Renal pelvis (tissue), 4 donors: ENCODE measurements around the gene ZMIZ1. TPM values are rescaled to one million over a fixed set of nuclear protein-coding genes. Genes with fewer than 3 reads are reported as not detected.
A peak's percentile ranks its signal among the peaks of the same experiment; 100 is the strongest.

ENCODE experiments used
- DNase-seq: peaks from one replicate; pipeline ENCODE4 v3.0.0-alpha.2; 2013
- polyA plus RNA-seq, 3 donors: library from polyadenylated mRNA; unstranded; fragments of 120-200 nt; gene quantifications; one replicate each; pipeline ENCODE4 v1.2.1, GENCODE V29; 2013; ENCODE audit not compliant: insufficient read length in 3 of 3

The ZMIZ1 gene
- polyA plus RNA-seq, 3 donors: 64.2 to 83.6 (median 78.7) TPM

DNA sequence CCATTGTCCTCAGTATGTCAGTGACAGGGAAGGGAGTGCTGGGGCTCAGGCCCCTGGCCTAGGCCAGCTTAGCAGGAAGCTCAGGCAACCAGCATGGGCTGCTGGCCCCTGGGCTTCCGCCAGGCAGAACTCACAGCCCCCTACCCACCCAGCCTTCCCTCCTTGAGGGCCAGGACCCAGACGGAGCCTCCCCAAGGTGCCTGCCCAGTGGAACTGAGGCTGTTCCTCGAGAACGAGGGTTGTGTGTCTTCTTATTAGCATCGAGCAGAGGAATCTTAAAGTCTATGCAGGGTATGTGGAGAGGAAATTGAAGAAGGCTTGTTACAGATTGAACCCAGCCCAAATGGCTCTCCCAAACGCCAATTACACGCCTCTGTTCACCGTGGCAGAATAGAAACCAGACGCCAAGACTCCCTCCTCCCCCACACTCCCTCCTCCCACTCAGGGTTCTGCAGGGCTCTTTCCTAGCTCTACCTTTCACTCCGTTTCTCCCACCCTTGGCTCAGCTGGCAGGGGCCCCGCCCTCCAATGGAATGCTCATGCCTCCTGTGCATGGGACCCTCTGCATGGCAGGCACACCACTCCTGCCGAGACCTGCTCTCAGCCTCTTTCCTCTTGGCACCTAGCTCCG lies 134.4 kb downstream of the ZMIZ1 start:
- DNase-seq: peak; percentile 78

DNA sequence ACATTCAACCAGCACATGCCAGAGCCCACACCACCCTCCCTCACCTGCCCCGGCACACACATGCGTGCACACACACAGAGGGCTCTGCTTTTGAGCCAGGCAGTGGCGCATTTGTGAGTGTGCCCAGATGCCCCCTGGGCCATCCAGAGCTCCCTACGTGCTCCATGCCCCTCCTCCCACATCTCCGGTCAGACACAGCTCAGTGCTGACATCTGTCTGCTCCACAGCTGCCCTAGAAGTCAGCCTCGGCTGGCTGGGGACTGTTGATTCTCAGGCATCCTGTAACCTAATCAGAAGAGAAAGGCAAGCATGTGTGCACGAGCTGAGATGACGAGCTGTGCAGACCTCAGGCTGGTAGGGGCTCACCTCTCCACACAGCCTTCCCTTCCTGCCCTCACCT lies 135.1 kb downstream of the ZMIZ1 start:
- peak; percentile 84 for DNase-seq

DNA sequence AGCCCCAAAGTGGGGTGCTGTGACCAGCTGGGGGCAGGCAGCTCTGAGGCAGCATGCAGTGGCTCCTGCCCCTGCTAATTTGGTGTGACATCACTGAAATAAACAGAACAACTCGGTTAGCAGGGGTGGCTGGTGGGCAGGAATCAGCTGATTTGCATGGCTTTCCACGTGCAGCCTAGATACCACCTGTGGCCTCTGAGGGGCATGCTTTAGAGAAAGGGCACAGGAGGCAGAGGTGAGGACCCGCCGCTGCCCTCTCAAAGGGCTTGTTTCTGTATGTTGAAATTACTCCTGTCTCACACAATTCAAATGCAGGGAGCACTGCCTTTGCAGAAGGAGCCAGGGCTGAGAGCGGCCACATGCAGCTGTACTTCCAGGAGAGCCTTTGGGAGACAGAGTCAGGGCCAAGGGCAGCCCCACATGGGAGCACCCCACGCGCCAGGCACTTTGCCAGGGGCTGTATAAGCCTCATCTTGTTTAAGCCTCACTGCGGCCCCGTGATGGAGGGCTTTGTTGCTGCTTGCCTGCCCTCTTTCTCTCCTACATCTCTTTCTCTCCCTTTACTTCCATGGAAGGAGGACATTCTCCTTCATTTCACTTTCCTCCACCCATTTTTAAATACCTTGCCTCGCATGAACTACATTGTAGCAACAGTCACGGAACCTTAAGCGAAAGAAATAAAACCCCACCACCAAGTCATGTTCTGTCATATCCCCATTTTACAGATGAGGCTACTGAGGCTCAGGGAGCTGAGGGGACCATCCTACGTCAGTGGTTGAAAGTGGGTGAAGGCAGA lies 137.7 kb downstream of the ZMIZ1 start:
- no peak for DNase-seq

DNA sequence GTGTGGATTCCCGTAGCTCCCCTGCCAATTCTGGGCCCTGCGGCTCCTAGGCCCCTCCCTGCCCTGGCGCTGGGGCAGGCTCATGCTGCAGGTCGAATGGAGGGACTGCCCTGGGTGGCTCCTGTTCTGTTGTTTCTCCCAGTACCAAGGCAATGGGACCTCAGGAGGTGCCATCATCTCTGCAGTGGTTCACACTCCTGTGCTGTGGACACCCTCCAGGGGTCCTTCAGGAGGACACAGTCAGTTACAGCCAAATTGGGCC lies 138.3 kb downstream of the ZMIZ1 start:
- no peak for DNase-seq

DNA sequence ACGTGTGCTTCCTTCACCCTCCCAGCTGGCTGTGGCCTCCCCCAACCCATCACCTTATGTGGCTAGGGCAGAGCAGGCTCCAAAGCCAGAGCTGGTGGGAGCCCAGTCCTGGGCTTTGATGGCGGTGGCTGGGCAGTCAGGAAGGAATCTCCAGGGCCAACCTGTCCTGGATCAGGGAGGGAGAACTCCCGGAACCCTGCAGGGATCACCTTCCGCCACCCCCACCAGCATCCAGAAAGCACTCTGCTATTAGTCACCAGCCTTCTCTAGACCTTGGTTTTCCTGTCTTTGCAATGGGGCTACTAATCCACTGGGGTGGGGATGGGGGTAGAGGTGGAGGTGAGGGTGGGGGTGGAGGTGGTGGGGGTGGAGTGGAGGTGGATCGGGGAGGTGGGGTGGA lies 139.0 kb downstream of the ZMIZ1 start:
- DNase-seq: no peak

DNA sequence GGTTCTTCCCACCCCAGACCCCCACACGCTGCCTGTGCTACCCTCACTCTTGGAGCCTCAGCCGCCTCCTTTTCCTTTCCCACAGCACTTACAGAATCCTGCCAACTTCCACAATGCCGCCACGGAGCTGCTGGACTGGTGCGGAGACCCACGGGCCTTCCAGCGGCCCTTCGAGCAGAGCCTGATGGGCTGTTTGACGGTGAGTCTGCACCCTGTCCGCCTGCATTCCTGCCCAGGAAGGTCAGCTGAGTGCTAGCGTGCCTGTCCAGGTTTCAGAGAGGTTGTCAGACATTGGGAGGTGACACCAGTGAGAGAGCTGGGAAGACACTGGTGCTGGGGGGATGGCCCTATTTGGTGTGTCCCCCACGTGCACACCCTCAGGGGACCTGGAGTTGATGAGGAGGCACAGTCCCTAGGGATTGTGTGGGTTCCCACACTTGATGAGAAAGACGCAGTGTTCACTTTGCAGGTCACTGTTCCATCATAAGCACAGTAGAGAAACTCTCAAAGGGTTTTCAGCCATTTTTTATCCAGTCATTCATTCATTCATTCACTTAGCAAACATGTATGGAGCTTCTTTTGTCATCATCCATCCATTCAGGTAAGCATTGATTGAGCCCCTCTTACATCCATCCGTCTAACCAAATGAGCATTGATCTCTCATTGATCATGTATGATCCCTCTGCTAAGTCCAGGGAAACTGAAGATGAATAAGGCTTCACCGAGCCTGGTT lies 139.7 kb downstream of the ZMIZ1 start:
- no peak for DNase-seq

DNA sequence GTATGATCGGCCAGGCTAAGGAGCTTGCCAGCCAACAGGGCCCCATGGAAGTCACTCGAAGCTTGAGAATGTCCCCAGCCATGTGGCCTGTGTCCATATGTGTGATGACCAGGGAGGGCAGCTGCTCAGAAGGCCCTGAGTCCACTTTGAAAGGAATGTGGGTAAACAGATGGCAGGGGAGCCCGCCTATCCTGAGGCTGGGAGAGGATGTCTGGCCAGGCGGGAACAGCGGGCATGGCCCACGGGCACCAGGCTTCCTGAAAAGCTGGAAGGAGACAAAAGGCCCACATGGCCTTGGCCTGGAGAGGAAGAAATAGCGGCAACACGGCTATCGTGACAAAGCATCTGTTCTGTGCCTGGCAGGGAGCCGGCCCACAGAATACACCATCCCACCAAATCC lies 140.6 kb downstream of the ZMIZ1 start:
- no peak for DNase-seq

DNA sequence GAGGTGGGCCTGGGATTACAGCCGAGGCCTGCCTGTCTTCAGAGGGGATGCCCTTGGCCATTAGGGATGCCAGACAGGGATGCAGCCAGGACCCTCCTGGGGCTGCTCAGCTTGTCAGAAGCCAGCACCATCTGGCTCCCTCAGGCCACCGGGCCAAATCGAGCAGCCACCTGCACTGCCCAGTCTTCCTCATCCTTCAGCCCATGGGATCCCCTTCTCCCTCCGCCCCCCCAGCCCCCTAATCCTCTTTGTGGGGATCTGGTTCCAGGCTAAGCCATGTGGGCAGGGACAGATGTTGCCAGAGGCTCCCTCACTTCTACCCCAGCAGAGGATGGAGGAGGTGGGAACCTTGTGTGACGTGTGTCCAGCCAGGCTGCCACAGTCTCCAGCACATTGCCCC lies 141.1 kb downstream of the ZMIZ1 start:
- no peak for DNase-seq

DNA sequence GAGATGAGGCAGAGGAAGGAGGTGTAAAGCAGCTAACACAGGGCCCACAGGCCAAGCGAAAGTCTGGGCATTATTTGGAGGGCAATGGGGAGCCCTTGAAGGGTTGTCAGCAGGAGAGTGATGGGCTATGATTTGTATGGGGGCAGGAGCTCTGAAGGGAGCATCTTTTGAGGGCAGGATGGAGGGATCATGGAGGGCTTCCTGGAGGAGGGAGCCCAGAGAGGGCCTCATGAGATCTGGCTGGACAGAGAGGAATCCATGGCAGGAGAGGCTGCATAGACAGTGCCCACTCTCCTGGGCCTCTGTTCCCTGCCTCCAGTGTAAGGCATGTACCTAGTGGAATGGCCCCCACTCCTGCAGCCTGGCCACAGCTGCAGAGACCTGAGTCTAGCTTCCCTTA lies 141.9 kb downstream of the ZMIZ1 start:
- DNase-seq: no peak

DNA sequence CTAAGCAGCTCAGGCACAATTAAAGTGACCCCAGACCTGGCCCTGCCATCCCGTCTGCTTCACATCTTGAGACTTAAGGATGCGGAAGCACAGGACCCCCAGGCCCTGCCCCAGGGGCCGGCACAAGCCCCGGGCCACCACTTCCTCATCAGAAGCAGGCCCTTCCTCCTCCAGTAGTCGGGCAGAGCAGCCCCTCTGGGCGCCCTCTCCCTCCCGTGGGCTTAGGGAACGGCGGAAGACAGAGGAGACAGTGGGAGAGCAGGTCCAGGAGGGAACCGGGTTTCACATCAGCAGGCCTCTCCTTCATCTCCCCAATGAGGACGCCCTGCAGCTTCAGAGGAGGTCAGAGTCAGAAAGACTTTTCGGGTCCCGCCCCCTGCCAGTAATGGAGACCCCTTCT lies 142.8 kb downstream of the ZMIZ1 start:
- no peak for DNase-seq

DNA sequence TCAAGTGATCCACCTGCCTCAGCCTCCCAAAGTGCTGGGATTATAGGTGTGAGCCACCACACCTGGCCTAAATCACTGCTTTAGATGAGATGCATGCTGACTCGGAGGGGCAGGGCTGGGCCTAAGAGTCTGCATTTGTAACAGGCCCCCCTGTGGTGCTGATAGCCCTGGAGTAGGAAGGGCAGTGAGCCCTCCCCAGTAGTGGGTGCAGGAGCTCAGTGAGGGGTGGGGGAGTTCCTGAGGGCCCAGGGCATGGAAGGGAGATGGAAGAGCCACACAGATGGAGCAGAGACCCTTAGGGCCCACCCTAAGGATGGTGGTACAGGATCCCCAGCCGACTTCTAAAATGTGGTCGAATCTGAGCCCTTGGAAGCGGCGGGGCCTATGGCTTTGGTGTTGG lies 146.8 kb downstream of the ZMIZ1 start:
- DNase-seq: no peak

DNA sequence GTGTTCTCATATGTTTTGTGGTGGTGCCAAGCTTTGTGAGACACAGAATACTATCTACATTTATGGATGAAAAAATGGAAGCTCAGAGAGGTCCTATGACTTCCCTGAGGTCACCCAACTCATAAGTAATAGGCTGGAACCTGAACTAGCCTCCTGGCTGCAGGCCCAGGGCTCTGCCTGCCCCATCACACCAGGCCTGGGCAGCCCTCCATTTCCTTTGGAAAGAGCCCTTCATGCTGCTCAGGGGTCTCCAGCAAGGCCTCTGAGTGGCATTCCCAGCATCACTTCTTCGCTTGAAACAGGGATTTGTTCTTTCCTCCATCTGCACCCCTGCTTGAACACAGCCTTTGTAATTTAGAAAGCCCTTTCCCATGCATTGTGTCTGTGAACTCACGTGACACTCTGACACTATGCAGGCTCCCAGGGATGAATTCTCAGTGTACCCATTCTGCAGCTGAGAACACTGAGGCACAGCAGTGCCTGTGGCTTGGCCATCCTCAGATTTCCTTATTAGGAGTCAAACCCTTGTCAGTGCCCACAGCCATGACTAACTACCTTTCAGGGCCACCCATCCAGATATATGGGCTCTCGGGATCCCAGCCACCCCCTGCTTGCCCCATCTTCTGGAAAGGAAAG lies 150.7 kb downstream of the ZMIZ1 start:
- no peak for DNase-seq

DNA sequence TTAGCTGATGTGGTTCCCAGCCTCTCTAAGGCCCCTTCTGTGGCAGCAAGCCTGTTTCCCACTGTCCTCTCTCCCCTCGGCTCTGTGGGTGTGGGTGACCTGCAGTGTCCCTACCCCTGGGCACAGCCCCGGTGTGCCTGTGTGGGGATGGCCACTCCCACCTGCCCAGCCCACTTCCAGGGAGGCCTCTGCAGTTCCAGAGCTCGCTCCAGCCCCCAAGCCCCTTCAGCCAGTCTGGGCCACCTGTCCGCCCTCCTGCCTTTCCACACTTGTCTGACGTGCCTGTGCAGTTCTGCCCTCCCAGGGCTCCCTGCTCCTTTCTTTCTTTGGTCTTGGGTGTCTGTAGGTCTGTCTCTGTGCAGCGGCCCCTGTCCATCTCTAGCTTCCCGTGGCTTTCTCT lies 151.5 kb downstream of the ZMIZ1 start:
- no peak for DNase-seq

DNA sequence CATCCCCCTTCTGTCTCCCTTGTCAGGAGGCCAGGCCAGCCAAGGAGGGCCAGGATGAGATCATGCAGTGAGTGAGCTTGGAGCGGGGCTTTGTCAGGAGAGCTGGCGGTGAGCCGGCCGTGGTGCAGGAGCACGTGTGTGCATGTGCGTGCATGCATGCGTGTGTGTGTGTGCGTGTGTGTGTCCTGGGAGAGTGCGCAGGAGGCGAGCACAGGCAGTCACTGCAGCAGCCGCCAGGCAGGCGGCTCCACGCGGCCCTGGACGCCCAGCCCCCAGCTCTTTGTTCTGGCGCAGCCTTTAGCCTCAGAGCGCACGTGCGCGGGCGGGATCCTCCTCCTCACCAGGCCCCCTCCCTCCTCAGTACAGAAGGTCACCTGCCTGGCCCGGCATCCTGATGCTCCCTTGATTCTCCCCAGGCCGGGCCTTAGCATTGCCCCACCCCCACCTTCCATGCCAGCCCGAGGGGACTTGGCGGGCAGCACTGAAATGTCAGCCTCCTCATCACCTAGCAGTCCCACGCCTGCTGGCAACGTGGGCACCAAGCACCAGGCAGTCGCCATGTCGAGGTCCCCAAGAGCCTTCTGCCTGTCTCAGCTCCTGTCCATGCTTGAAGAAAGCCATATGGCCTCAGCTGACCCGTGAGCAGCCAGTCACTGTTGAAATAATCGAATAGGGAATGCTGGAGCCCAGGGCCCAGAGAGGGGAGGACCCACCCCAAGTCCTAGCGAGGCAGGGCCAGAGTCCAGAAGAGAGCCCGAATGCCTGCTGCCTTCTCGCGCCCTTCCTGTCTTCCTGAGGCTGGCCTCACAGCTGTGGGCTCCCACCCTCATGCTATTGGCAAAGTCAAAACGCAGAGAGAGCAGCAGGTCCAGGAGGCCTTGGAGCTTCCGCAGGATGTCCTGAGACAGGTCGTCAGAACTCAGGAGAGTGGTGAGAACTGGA lies 152.6 kb downstream of the ZMIZ1 start:
- peak; percentile 84 for DNase-seq

DNA sequence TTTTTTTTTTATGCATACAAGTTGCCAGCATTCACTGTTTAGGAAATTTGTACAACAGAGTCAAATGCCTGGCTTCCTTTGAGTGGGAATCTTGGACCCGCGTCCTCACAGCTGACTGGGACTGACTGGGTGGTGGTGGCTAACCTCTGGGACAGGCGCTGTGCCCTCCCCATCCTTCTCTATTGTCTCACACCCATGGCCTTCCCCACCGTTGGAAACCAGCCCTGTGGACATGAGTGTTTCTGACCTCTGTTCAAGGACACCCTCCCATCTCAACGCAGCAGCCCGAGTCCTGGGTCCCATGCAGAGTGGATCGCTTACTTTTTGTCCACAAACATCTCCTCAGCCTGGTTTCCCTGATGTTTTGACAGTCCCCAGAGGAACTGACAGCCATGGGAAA lies 153.4 kb downstream of the ZMIZ1 start:
- no peak for DNase-seq

DNA sequence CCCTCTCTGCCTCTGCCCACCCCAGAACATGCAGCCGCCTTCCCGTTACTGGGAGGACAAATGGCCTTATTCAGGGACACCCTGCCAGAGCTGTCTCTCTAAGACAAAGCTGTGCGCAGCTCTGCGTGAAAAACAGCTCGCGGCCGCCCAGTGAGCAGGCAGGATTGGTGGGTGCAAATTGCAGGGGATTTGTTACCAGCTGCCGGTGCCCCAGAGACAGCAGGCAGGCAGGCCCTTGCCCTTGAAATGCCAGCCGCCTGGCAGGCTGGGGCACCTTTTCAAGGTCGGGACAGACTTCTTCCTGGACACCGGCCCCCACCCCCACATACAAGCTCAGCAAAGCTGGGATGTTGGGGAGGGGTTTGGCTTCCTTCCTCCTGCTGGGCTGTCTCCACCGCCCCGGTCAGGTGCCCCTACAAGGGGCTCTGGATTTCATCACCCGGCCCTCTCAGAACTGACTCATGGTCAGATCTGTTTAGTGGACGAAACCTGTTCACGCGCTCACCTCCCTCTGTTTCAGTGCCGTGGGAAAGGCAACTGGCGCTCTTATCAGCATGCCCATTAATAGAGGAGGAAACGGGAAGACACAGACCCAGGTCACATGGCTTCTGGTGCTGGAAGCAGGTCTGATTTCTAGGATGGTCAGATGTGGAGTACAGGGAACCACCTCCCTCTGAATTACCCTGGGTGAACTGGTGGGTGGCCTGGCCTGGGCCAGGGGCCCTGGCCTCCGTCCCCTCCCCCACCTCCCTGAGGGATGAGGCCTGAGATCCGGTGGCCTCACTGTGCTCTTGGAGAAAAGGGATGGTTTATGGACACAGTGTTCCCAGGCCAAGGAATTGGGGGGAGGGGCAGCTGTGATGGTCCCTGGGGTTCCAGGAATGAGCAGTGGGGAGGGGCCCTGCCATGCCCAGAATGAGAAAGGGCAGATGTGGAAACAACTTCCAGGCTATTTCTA lies 154.6 kb downstream of the ZMIZ1 start:
- DNase-seq: peak; percentile 55

DNA sequence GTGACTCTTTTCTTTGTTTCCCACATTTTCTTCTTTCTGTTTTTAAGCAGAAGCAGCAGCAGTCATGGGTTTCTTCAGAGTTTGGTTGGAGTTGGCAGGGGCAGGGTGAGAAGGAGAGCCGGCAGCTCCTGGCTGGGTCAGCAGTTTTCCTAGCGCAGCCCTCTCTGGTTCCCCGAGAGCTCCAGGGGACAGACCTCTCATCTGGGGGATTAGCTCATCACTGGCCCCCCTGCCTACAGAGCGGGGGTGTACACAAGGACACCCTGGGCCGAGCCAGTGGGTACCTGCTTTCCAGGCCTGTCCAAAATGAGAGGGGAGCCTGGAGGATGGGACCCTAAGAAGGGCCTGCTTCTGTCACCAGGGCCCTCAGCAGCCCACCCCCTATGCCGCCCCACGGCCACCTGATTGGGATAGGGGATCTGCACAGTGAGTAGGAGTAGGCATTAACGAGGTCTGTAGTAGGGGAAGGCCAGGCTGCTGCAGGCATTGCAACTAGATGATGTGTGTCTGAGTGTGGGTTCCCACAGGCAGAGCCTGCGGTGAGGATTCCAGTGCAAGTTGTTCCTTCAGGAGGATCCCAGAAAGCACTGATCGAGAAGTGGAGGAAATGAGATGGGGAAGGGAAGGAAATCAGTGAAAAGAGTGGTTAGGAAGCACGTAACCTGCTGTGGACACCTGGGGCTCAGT lies 155.6 kb downstream of the ZMIZ1 start:
- no peak for DNase-seq

DNA sequence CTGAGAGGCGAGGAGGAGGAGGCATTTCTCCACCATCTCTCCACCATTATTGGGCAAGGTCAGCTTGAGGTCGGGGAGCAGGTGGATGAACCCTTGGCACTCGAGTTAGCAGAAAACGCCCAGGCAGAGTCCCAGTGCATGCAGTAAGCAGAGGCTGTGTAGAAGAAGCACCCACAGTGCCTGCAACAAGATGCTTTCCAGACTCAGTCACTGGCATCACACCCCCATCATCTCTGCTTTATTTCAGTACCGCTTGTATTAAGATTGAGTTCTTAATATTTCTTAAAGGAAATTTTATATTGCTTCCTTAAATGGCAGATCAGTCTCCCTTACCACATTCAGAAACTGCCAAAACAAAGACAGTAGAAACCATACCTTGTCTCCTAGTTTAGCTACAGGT lies 156.2 kb downstream of the ZMIZ1 start:
- no peak for DNase-seq

DNA sequence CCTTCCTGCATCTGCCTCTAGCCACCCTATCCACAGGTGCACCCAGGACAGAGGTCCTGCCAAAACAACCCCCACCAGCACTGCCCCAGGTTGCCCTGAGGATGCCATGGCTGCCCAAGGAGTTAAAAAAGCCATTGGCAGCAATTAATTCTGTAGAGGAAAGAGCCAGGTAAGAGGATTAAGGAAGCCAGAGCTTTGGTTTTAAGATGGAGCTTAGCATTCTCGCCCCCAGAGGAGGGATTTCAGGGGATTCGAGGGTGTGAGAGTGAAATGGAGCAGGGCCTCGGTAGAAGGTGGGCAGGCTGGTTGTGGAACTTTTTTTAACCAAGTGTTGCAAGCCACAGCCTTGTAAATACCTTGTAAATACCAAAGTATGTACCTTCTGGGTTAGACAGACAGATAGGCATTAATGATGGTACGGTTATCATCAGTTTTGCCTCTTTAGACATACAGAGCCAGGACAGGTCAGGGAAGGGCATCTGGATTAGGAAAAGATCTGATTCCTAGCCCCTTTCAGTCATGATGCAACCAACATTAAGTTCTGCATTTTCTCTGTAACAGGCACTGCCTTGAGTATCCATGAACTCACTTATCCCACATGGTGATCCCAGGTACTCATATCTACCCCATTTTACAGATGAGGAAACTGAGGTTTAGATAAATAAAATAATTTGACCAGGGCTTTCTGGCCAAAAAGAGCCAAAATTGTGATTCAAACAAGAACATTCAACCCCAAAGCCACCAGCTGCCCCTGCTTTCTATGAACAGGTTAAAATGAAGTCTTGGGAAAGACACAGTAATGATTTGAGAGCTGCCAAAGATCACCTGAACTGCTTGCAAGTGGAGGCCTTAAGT lies 157.9 kb downstream of the ZMIZ1 start:
- no peak for DNase-seq
